NCI-H1694 treated with DMSO at 0.1 percent for 48 hours (cell line): ENCODE data around the gene GPC5.

ENCODE experiments used
- DNase-seq: peaks from one replicate; lab custom pipeline; 2025; lab: John Stamatoyannopoulos, UW

Gene GPC5

GRCh38 chr13:91456837-91457236 is 58.4 kb downstream of the GPC5 start:
- no peak for DNase-seq

- no peak for DNase-seq
Measured at GRCh38 chr13:91459485-91459884, 61.1 kb downstream of the GPC5 start.

GRCh38 chr13:91464336-91464735 is 65.9 kb downstream of the GPC5 start:
- DNase-seq, result no peak

- DNase-seq, result no peak
Measured at GRCh38 chr13:91467236-91467635, 68.8 kb downstream of the GPC5 start.

GRCh38 chr13:91468301-91468700 is 69.9 kb downstream of the GPC5 start:
- DNase-seq, result no peak

- no peak for DNase-seq
Measured at GRCh38 chr13:91470084-91470621, 71.7 kb downstream of the GPC5 start.

- DNase-seq, result no peak
Measured at GRCh38 chr13:91470681-91471080, 72.3 kb downstream of the GPC5 start.

GRCh38 chr13:91482427-91482826 is 84.0 kb downstream of the GPC5 start:
- DNase-seq, result no peak

- DNase-seq, result no peak
Measured at GRCh38 chr13:91491980-91492379, 93.6 kb downstream of the GPC5 start.

- DNase-seq, result no peak
Measured at GRCh38 chr13:91493442-91493841, 95.0 kb downstream of the GPC5 start.

- no peak for DNase-seq
Measured at GRCh38 chr13:91498298-91498697, 99.9 kb downstream of the GPC5 start.

GRCh38 chr13:91504216-91504615 is 105.8 kb downstream of the GPC5 start:
- no peak for DNase-seq

GRCh38 chr13:91506759-91507158 is 108.3 kb downstream of the GPC5 start:
- DNase-seq, result no peak

GRCh38 chr13:91510058-91510457 is 111.6 kb downstream of the GPC5 start:
- no peak for DNase-seq

GRCh38 chr13:91513790-91514189 is 115.4 kb downstream of the GPC5 start:
- DNase-seq, result no peak

GRCh38 chr13:91516799-91517198 is 118.4 kb downstream of the GPC5 start:
- DNase-seq, result no peak

GRCh38 chr13:91520952-91521351 is 122.5 kb downstream of the GPC5 start:
- no peak for DNase-seq

- DNase-seq, result no peak
Measured at GRCh38 chr13:91523116-91523515, 124.7 kb downstream of the GPC5 start.

GRCh38 chr13:91526543-91527033 is 128.2 kb downstream of the GPC5 start:
- DNase-seq, result no peak

GRCh38 chr13:91529739-91530482 is 131.5 kb downstream of the GPC5 start:
- no peak for DNase-seq

- no peak for DNase-seq
Measured at GRCh38 chr13:91531646-91532045, 133.2 kb downstream of the GPC5 start.

- DNase-seq, result no peak
Measured at GRCh38 chr13:91533354-91533753, 134.9 kb downstream of the GPC5 start.

GRCh38 chr13:91534996-91535395 is 136.6 kb downstream of the GPC5 start:
- DNase-seq, result no peak

GRCh38 chr13:91537376-91537775 is 139.0 kb downstream of the GPC5 start:
- no peak for DNase-seq
